ENCODE measurements around the gene DDX3X.
A peak's percentile ranks its signal among the peaks of the same experiment; 100 is the strongest.
"Not testable (repeated sequence)": the region's sequence is repeated elsewhere in the genome, so short reads cannot be mapped to it uniquely, and the experiment has no call there.

DDX3X gene

DNA sequence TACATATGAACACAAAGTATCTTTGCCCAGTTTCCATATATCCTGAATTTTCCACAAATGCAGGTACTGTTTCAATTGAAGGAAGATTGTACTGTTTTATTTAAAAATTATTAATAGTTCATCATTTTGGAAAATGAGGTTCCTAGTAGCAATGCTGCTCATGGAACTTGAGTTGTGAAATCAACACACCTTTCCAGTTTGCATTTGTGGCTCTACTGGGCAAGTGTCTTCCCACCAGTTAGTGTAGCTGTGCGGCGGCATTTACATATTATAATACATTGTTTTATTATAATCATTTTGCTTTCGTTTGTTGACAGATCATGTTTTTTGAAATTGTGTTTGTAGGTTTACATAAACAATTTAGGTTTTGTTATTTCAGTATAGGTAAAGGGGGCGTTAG is 2.0 kb upstream of the DDX3X start:
- no peak for DNase-seq

DNA sequence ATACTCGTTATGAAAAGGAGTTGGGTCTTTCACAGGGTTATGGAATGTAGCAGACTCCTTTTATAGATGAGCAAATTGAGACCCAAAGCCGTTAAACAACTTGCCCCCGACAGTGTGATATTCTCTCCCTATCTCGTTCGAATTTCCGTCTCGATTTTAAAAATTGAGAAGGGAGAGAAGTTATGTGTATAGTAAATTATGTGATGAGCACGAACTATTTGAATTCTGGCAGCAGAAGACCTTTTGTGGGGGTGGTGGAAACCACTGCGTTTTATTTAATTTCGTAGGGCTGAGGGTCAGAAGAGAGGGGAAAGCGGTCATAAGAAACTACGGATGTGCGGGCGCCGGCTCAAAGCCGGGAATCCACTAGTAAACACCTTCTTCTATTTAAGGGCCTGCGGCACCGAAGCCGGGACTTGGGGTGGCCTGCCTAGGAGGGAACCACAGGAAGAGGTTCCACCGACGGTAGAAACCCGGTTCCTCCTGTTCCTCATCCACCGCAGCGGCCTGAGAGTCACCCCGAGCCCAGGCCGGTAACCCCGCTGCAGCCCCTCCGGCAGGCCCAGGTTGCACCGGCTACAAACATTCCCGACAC is 1.5 kb upstream of the DDX3X start:
- DNase-seq, result peak; percentile 53

DNA sequence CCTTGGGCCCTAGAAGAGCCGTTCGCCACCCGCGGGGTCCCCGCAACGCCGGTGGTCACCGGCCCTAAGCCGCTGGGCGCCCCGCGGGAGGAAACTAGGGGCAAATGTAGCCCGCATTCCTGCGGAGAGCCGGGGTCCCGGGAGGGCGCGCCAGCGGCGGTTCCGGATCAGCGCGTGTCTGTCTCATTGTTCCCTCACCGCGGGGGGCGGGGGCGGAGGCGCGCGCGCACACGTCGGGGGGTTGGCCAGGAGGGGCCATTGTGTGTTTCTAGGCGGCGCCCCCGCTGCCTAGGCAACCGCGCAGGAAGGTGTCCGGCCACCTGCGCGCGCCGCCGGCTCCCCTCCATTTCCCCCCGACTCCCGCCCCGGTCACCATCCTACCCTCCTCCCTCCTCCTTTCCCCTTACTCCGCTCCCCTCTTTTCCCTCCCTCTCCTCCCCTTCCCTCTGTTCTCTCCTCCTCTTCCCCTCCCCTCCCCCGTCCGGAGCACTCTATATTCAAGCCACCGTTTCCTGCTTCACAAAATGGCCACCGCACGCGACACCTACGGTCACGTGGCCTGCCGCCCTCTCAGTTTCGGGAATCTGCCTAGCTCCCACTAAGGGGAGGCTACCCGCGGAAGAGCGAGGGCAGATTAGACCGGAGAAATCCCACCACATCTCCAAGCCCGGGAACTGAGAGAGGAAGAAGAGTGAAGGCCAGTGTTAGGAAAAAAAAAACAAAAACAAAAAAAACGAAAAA is 789 bp upstream of the DDX3X start:
- peak; percentile 88 for DNase-seq

DNA sequence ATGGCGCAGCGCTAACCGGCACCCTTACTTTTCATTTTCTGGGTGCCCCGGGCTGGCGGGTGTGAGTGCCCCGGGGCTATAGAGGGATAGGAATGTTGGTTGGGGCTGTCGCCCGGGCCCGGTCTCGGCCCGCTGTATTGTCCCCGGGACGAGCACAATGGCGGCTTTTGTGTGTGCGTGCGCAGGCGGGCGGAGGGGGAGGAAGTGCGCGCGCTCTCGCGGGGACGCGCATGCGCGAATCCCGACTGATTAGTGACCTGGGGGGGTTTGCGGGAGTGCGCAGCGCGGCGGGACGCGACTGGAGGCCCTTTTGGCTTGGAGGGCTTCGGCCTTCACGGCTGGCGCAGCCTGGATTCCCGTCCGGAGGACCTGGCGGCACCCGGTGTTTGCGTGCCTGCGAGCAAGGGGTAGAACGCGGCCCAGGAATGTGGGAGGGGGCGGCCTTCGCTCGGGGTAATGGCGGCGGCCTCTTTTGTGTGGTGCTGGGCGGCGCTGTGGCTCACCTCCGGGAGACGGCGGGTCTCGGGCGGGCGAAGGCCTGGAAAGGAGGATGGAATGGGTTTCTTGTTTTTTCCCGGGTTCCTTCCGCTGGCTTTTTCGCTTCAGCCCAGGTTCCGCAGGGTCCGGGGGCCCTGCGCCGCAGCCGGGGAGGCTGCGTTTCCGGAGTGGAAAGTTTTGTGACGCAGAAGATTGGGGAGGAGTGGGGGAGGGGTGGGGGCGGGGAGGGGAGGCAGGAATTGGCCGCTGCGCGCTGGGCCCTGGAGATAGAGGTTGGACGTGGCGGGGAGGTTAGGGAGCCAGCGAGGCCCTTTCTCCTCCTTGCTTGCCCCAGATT is 618 bp downstream of the DDX3X start:
- DNase-seq, result peak; percentile 81

GRCh38 chrX:41335198-41335957 is 1.4 kb downstream of the DDX3X start:
- no peak for DNase-seq

- no peak for DNase-seq
Measured at GRCh38 chrX:41335958-41336331, 2.0 kb downstream of the DDX3X start.

DNA sequence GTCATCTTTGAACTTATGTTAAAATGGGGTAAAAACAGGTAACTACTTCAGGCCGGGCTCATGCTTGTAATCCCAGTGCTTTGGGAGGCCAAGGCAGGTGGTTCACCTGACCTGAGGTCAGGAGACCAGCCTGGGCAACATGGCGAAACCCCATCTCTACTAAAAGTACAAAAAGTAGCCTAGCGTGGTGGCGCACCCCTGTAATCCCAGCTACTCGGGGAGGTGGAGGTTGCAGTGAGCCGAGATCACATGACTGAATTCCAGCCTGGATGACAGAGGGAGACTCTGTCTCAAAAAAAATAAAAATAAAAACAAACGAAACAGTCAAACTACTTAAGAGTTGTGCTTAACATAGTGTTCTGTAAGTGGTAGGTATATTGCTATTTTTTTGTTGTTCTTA is 2.5 kb downstream of the DDX3X start:
- no peak for DNase-seq

GRCh38 chrX:41337140-41337539 is 3.2 kb downstream of the DDX3X start:
- DNase-seq, result no peak

- no peak for DNase-seq
Measured at GRCh38 chrX:41338436-41338835, 4.5 kb downstream of the DDX3X start.

DNA sequence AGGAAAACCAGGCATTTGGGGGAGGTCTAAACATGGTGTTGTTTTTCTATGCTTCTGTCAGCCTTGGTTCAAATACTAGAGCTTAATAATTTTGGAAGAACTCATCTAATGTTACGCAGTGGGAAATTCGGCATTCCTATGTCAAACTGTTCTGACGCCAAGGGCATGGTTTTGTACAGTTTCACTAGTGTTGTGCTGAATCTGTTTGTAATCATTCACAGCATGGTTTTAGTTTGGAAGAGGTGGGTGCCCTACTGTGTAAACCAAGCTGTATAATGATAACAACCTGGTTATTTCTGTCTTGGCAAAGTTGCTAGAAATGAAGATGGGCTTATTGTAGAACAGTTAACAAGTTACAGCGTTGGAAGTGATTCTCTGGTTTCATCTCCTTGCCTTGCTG is 5.2 kb downstream of the DDX3X start:
- DNase-seq, result no peak

DNA sequence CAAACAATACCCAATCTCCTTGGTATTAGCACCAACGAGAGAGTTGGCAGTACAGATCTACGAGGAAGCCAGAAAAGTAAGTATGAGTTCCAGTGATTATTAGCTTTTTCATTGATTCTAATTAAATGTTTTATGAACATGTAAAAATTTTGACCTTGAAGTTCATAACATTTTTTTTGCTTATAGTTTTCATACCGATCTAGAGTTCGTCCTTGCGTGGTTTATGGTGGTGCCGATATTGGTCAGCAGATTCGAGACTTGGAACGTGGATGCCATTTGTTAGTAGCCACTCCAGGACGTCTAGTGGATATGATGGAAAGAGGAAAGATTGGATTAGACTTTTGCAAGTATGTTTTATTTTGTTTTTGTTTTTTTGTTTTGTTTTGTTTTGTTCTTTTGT is 10.1 kb downstream of the DDX3X start:
- no peak for DNase-seq

DNA sequence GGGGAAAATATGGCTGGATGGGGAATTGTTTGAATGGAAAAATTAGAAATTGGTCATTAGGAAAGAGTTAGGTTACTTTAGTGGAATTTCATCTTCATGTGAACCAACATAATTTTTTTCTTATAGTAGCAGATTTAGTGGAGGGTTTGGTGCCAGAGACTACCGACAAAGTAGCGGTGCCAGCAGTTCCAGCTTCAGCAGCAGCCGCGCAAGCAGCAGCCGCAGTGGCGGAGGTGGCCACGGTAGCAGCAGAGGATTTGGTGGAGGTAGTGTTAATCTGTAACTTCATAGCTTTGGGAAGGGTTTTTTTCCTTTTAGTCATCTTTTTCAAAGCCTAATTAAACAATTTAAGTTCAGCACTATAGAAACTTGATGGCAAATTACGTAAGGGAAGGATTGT is 13.2 kb downstream of the DDX3X start:
- no peak for DNase-seq

DNA sequence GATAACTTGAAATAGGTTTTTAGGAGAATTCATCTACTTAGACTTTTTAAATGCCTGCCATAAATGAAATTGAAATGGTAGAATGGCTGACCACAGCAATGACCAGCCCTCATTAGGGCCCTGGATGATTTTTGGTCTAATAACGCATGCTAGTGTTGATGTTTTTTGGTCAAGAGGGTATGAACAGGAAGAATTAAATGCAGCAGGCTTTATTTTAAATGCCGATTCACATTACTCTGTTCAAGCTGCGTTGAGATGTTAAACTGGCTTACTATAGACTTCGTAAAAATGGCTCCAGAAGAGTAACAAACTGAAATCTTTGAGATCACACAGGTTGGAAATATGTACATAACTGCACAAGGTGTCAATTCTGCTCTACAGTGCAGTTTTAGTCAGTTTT is 14.6 kb downstream of the DDX3X start:
- no peak for DNase-seq

GRCh38 chrX:41350150-41350975 is 16.4 kb downstream of the DDX3X start:
- peak; percentile 49 for DNase-seq

- peak; percentile 53 for DNase-seq
Measured at GRCh38 chrX:41350976-41351569, 17.1 kb downstream of the DDX3X start.

- DNase-seq, result peak; percentile 49
Measured at GRCh38 chrX:41351923-41352322, 18.0 kb downstream of the DDX3X start.

DNA sequence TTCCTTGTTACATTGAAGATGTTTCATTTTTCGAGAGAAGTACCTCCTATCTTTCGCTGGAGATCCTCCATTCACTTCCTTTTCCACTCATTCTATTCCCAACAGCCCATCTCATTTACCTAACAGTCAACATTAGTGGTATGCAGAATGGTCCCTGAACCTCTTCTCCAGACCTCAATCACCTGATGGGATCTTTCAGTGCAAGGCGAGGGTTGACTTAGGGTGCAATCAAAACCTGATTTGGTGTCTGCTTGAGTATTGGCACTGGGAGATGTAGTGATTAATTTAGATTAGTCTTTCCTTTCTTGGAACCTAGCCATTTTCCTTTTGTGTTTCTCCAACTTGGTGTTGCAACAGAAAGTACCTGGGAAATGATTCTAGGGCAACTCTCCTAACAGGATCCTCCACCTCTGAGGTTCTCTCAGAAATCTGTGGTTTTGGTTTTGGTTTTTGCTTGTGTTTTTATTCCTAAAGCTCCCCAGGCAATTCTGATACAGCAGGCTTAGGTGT is 18.4 kb downstream of the DDX3X start:
- DNase-seq, result peak; percentile 53

- DNase-seq, result peak; percentile 51
Measured at GRCh38 chrX:41353985-41354384, 20.0 kb downstream of the DDX3X start.

DNA sequence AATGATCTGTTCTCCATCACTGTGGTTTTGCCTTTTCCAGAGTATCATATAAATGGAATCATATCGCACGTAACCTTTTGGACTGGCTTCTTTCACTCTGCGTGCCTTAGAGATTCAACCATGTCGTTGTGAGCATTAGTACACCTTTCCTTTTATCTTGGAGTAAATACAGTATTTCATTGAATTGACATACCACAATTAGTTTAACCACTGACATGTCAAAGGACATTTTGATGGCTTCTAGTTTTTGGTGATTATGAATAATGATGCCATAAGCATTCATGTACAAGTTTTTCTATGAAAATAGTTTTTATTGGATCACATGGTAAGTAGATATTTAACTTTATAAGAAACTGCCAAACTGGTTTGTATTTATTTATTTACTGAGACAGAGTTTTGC is 35.2 kb downstream of the DDX3X start:
- no peak for DNase-seq

- not testable (repeated sequence) for DNase-seq
Measured at GRCh38 chrX:41371575-41371974, 37.6 kb downstream of the DDX3X start.

DNA sequence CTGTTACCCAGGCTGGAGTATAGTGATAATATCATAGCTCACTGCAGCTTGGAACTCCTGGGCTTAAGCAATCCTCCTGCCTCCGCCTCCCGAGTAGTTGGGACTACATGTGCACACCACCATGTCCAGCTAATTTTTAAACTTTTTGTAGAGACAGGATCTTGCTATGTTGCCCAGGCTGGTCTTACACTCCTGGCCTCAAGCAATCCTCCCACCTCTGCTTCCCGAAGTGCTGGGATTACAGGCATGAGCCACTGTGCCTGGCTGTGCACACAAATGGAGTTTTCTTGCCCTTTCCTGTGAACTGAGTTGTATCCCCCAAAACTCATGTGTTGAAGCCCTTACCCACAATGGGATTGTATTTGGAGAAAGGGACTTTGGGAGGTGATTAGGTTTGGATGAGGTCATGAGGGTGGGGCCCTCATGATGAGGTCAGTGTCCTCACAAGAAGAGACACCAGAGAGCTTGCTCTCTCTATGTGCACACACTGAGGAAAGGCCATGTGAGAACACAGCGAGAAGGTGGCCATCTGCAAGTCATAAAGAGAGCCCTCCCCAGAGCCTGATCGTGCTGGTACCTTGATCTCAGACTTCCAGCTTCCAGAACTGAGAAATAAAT is 40.1 kb downstream of the DDX3X start:
- DNase-seq, result no peak

Data from CD4-positive, alpha-beta T cell treated with Interleukin-10 for 1 hour (primary cell).